Measurements from ENCODE around the gene MICAL2. TPM values are rescaled to one million over a fixed set of nuclear protein-coding genes. Genes with fewer than 3 reads are reported as not detected.

Gene MICAL2
- total and polyA plus RNA-seq, 2 donors (not counting 3 experiments of a cell fraction or from before 2014, with no cell fraction given): 67.6 to 200 TPM

GRCh38 chr11:12242966-12243365 lies 132.6 kb downstream of the MICAL2 start:
- dilution Hi-C loops (cut with MboI; ENCODE audit: extremely low pct_ligation_motif_present, low sequenced_read_pairs): no loop called here
- Histone ChIP-seq H3K27ac (ENCODE audit: insufficient read depth, low read depth, low read length) (no peak overlapping the region), H3K79me2 (ENCODE audit: control insufficient read depth, insufficient read depth, low read length) (no peaks in the 10 kb centered on the region), H3K4me2 (ENCODE audit: insufficient read depth, low read length) (no peak overlapping the region), H3K27me3 (ENCODE audit: control insufficient read depth in 2 of 2, insufficient read depth in 2 of 2, low read length in 2 of 2) (no peaks in the 10 kb centered on the region), H4K20me1 (replicated peaks; ENCODE audit: control insufficient read depth, extremely low read depth, insufficient read depth, low read length) (no peaks in the 10 kb centered on the region), H2AFZ (ENCODE audit: low read depth, low read length) (no peak overlapping the region), H3K4me3 (replicated peaks in 1 of 3; ENCODE audit: insufficient read depth in 1 of 3, low read depth in 1 of 3, low read length in 3 of 3) (no peak overlapping the region), H3K9me1 (replicated peaks; ENCODE audit: control insufficient read depth, extremely low read depth, insufficient read depth, low read length) (no peaks in the 10 kb centered on the region), H3K4me1 (ENCODE audit: control insufficient read depth, extremely low read depth, insufficient read depth, low read length) (peaks cover 18% of the 10 kb centered on the region), H3K9ac (replicated peaks; ENCODE audit: extremely low read depth, insufficient read depth, low read length) (no peak overlapping the region), H3K9me3 (replicated peaks; ENCODE audit: control insufficient read depth, insufficient read depth, low read length) (no peaks in the 10 kb centered on the region), H3K36me3 (ENCODE audit: control insufficient read depth in 2 of 2, extremely low read depth in 1 of 2, insufficient read depth in 2 of 2, low read length in 2 of 2) (peaks cover 6 to 15% of the 10 kb centered on the region in 2 experiments)
- POLR2A ChIA-PET: no interaction called here
- TF ChIP-seq, protein P1, sequence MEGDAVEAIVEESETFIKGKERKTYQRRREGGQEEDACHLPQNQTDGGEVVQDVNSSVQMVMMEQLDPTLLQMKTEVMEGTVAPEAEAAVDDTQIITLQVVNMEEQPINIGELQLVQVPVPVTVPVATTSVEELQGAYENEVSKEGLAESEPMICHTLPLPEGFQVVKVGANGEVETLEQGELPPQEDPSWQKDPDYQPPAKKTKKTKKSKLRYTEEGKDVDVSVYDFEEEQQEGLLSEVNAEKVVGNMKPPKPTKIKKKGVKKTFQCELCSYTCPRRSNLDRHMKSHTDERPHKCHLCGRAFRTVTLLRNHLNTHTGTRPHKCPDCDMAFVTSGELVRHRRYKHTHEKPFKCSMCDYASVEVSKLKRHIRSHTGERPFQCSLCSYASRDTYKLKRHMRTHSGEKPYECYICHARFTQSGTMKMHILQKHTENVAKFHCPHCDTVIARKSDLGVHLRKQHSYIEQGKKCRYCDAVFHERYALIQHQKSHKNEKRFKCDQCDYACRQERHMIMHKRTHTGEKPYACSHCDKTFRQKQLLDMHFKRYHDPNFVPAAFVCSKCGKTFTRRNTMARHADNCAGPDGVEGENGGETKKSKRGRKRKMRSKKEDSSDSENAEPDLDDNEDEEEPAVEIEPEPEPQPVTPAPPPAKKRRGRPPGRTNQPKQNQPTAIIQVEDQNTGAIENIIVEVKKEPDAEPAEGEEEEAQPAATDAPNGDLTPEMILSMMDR (IDR thresholded peaks at IDR 0.05; ENCODE audit: extremely low read depth in 1 of 2, insufficient read depth in 1 of 2, low read depth in 1 of 2, low read length in 2 of 2): no peak
- TF ChIP-seq EZH2 (IDR thresholded peaks at IDR 0.05; ENCODE audit: borderline replicate concordance, low read depth, low read length, severe bottlenecking) (no peak), FOS (IDR thresholded peaks at IDR 0.05; ENCODE audit: borderline replicate concordance, insufficient read depth, low read length) (no peak), MYC (IDR thresholded peaks at IDR 0.05; ENCODE audit: low read depth, low read length) (no peak), JUN (IDR thresholded peaks at IDR 0.05; ENCODE audit: borderline replicate concordance, insufficient read depth, insufficient read length, low read depth) (no peak), GATA2 (IDR thresholded peaks at IDR 0.05; ENCODE audit: insufficient read depth, insufficient read length, low read depth, low read length) (no peak), POLR2AphosphoS5 (IDR thresholded peaks at IDR 0.05; ENCODE audit: insufficient read depth, low read depth, low read length) (no peak), POLR2A (IDR thresholded peaks at IDR 0.05; ENCODE audit: low read depth, low read length) (no peak)
- no TSS peak for BruUV-seq (replicated peaks)
- intact Hi-C loops (cut with micrococcal nuclease): no loop called here
- FAIRE-seq (no peak), DNase-seq (ENCODE audit: low read depth, low spot score) (peak; percentile 23)
- CTCF ChIA-PET: interaction anchor here (1.2 to 1.6 kb wide), 3 partner anchors 9 to 155 kb away, joined by 3 to 4 read pairs (median 3); no protein-coding TSS in a partner anchor

Measured in endothelial cell of umbilical vein (primary cell).